A549 (cell line): ENCODE data around the gene SRSF10. TPM values are rescaled to one million over a fixed set of nuclear protein-coding genes. Genes with fewer than 3 reads are reported as not detected.
"Not testable (repeated sequence)": the region's sequence is repeated elsewhere in the genome, so short reads cannot be mapped to it uniquely, and the experiment has no call there.

ENCODE experiments used
- ATAC-seq, 2 experiments: fragments of 200-7000 bp in 1 of 2; fragments of >200 bp in 1 of 2; cut with Nextera tagmentation in 1 of 2; cut with Tn5 transposase in 1 of 2; 3 replicates each; pipeline versions ENCODE4 v1.8.0 to v1.9.1; 2018 to 2020; ENCODE audit warnings: mild to moderate bottlenecking in 1 of 2, moderate library complexity in 1 of 2
- CTCF ChIA-PET: fragments of 300-600 bp; sonication (Branson Sonifier 250); formaldehyde crosslinking; extraction: SDS; loops from one replicate; lab custom pipeline; 2021; ENCODE audit warnings: antibody characterized with exemption, inconsistent platforms; lab: Yijun Ruan, JAX
- POLR2A ChIA-PET: fragments of 350-600 bp; formaldehyde crosslinking; extraction: SDS; loops from one replicate; lab custom pipeline; 2021; ENCODE audit warnings: antibody characterized with exemption, inconsistent platforms; lab: Yijun Ruan, JAX
- DNase-seq, 2 experiments: peaks; one replicate each; pipeline versions ENCODE4 v3.0.0 to v3.0.0-alpha.2; 2011 to 2016; ENCODE audit warnings: low read depth in 1 of 2, low spot score in 1 of 2
- FAIRE-seq: peaks from 2 replicates; lab custom pipeline; 2011; peaks lifted over from hg19 to GRCh38; lab: Jason Lieb, UNC
- H3K27ac ChIP-seq, 2 experiments: fragments of >200 bp; sonication (Bioruptor Twin); formaldehyde crosslinking; 3 replicates each; pipeline ENCODE4 v1.5.1; 2016 to 2017
- H3K4me1 ChIP-seq: fragments of >200 bp; sonication (Bioruptor Twin); formaldehyde crosslinking; 3 replicates; pipeline ENCODE4 v1.6.1; 2016
- H3K4me2 ChIP-seq: fragments of >200 bp; sonication (Bioruptor Twin); formaldehyde crosslinking; 3 replicates; pipeline ENCODE4 v1.6.1; 2016
- H3K4me3 ChIP-seq: fragments of >200 bp; sonication (Bioruptor Twin); formaldehyde crosslinking; 3 replicates; pipeline ENCODE4 v1.5.1; 2016
- H3K9me3 ChIP-seq: fragments of >200 bp; sonication (Bioruptor Twin); formaldehyde crosslinking; 3 replicates; pipeline ENCODE4 v1.6.1; 2016
- BCL3 ChIP-seq: fragments of >200 bp; sonication (Bioruptor Twin); formaldehyde crosslinking; IDR thresholded peaks from 3 replicates; pipeline ENCODE4 v1.6.1; 2016
- CBX8 ChIP-seq: fragments of 200-600 bp; sonication (generic); IDR thresholded peaks from 2 replicates; pipeline ENCODE4 v1.6.1; 2016
- CEBPB ChIP-seq, 2 experiments: fragments of >200 bp in 1 of 2; sonication (Bioruptor Twin) in 1 of 2; formaldehyde crosslinking in 1 of 2; IDR thresholded peaks; 2 replicates each; pipeline ENCODE4 v1.6.1; 2012 to 2016
- CTCF ChIP-seq: fragments of >200 bp; sonication (Bioruptor Twin); formaldehyde crosslinking; IDR thresholded peaks from 3 replicates; pipeline ENCODE4 v1.5.1; 2016
- E2F6 ChIP-seq: IDR thresholded peaks from 2 replicates; pipeline ENCODE4 v1.6.1; 2012; ENCODE audit warnings: low read depth, borderline replicate concordance
- EHF ChIP-seq: fragments of 250-450 bp; sonication (Bioruptor Pico); IDR thresholded peaks from 2 replicates; pipeline ENCODE4 v1.5.0; 2020; ENCODE audit warnings: mild to moderate bottlenecking
- FOSB ChIP-seq: fragments of 250-450 bp; sonication (Bioruptor Pico); IDR thresholded peaks from 2 replicates; pipeline ENCODE4 v1.5.0; 2020; ENCODE audit warnings: mild to moderate bottlenecking, moderate library complexity
- FOXS1 ChIP-seq: fragments of 250-450 bp; sonication (Bioruptor Pico); IDR thresholded peaks from 2 replicates; pipeline ENCODE4 v1.5.0; 2020; ENCODE audit warnings: mild to moderate bottlenecking, moderate library complexity
- HOXB13 ChIP-seq: fragments of 250-450 bp; sonication (Bioruptor Pico); IDR thresholded peaks from 2 replicates; pipeline ENCODE4 v1.5.0; 2020; ENCODE audit warnings: low read depth, mild to moderate bottlenecking, moderate library complexity
- JUNB ChIP-seq: fragments of >200 bp; sonication (Bioruptor Twin); formaldehyde crosslinking; IDR thresholded peaks from 2 replicates; pipeline ENCODE4 v1.6.1; 2016
- KDM1A ChIP-seq: fragments of 200-600 bp; sonication (generic); IDR thresholded peaks from 2 replicates; pipeline ENCODE4 v1.6.1; 2016; ENCODE audit warnings: low read depth, mild to moderate bottlenecking
- MAFK ChIP-seq: fragments of 450-650 bp; IDR thresholded peaks from 2 replicates; pipeline ENCODE4 v1.6.1; 2014; ENCODE audit not compliant: partially characterized antibody
- PHF8 ChIP-seq: fragments of 200-600 bp; sonication (generic); IDR thresholded peaks from 2 replicates; pipeline ENCODE4 v1.6.1; 2016; ENCODE audit warnings: low read depth, mild to moderate bottlenecking, antibody characterized with exemption, moderate library complexity, borderline replicate concordance
- RAD21 ChIP-seq, 2 experiments: fragments of >200 bp in 1 of 2; sonication (Bioruptor Twin) in 1 of 2; formaldehyde crosslinking in 1 of 2; IDR thresholded peaks in 1 of 2; conservative IDR thresholded peaks in 1 of 2; 2 replicates in 1 of 2; 3 replicates in 1 of 2; pipeline ENCODE4 v1.6.1; 2012 to 2018; ENCODE audit warnings: inconsistent platforms in 1 of 2
- RARB ChIP-seq: fragments of 250-450 bp; sonication (Bioruptor Pico); IDR thresholded peaks from 2 replicates; pipeline ENCODE4 v1.8.0; 2021; ENCODE audit warnings: mild to moderate bottlenecking, moderate library complexity
- RCOR1 ChIP-seq: fragments of 150-350 bp; IDR thresholded peaks from 2 replicates; pipeline ENCODE4 v1.6.1; 2014; ENCODE audit warnings: antibody characterized with exemption, low read length, low read depth
- SREBF2 ChIP-seq: fragments of 450-650 bp; IDR thresholded peaks from 2 replicates; pipeline ENCODE4 v1.6.1; 2014; ENCODE audit warnings: mild to moderate bottlenecking, moderate library complexity
- TFCP2L1 ChIP-seq: fragments of 250-450 bp; sonication (Bioruptor Pico); IDR thresholded peaks from 2 replicates; pipeline ENCODE4 v1.5.0; 2021; ENCODE audit warnings: mild to moderate bottlenecking
- TP53 ChIP-seq: fragments of 250-450 bp; sonication (Bioruptor Pico); IDR thresholded peaks from 2 replicates; pipeline ENCODE4 v1.5.0; 2021; ENCODE audit warnings: mild to moderate bottlenecking, moderate library complexity
- ZFP36 ChIP-seq: fragments of 450-650 bp; IDR thresholded peaks from 2 replicates; pipeline ENCODE4 v1.6.1; 2014; ENCODE audit warnings: borderline replicate concordance; ENCODE audit not compliant: partially characterized antibody
- ZNF302 ChIP-seq: fragments of 250-450 bp; sonication (Bioruptor Pico); IDR thresholded peaks from 2 replicates; pipeline ENCODE4 v1.9.0; 2021; ENCODE audit warnings: inconsistent platforms, mild to moderate bottlenecking, moderate library complexity
- WGBS: methylation state at CpG from one replicate; pipeline ENCODE4 v1.1.6; 2017; ENCODE audit errors: missing lambda C conversion rate; 5-methylcytosine and 5-hydroxymethylcytosine counted together
- polyA plus RNA-seq, 4 experiments: library from polyadenylated mRNA; depleted of rRNA in 3 of 4; stranded (reverse); fragments of >200 nt; fragmentation: RNase III in 1 of 4; extraction: RNeasy Plus Mini Kit Qiagen cat#74134 plus additional on column Dnase treatment in 1 of 4; gene quantifications; 2 replicates in 3 of 4; 3 replicates in 1 of 4; pipeline ENCODE4 v1.2.3, GENCODE V29; 2011 to 2017

The SRSF10 gene
- polyA plus RNA-seq, 2 of the 4 experiments (the other 2 are of a cell fraction), result 141 to 180 TPM

GRCh38 chr1:23958040-23958809 is 21.9 kb downstream of the SRSF10 start:
- POLR2A ChIA-PET, result interaction anchor here (1.4 kb wide), 1 partner anchor 70 kb away, joined by 4 read pairs; no protein-coding TSS in a partner anchor
- ATAC-seq, CTCF ChIA-PET: not testable (repeated sequence)

GRCh38 chr1:23957096-23957495 is 23.0 kb downstream of the SRSF10 start:
- peak overlapping the region; percentile 52 to 100 for H3K27ac ChIP-seq
- 68% methylated on average over 7 of the region's 7 CpGs for WGBS
- ChIA-PET CTCF (interaction anchor here (1.0 to 1.3 kb wide), 3 partner anchors 41 to 71 kb away, joined by 3 to 6 read pairs (median 4); no protein-coding TSS in a partner anchor), POLR2A (no interaction called here)
- no peak overlapping the region for H3K4me2 ChIP-seq
- no peaks in the 10 kb centered on the region for H3K9me3 ChIP-seq
- ATAC-seq, result no peak
- FAIRE-seq, result no peak
- no peak overlapping the region for H3K4me3 ChIP-seq
- DNase-seq, result no peak
- no peak for TF ChIP-seq FOSB
- TF ChIP-seq RCOR1, result no peak
- TF ChIP-seq KDM1A, result no peak
- TF ChIP-seq CEBPB (IDR thresholded peaks at IDR 0.05), result no peak
- TF ChIP-seq BCL3, result no peak
- peaks cover 44% of the 10 kb centered on the region for H3K4me1 ChIP-seq

More at GRCh38 chr1:23958040-23958809, 21.9 kb downstream of the SRSF10 start:
- H3K4me1 ChIP-seq, result peaks cover 37% of the 10 kb centered on the region
- 88% methylated on average over 19 of the region's 19 CpGs for WGBS
- not testable (repeated sequence) for FAIRE-seq, DNase-seq, H3K9me3 ChIP-seq
- peak overlapping the region; percentile 92; the same call in 2 of the 3 replicates for H3K4me3 ChIP-seq
- H3K27ac ChIP-seq, result peak overlapping the region; percentile 97 to 100
- peak overlapping the region; percentile 91 for H3K4me2 ChIP-seq

GRCh38 chr1:23953020-23953419 is 27.1 kb downstream of the SRSF10 start:
- POLR2A ChIA-PET, result interaction anchor here (0.7 kb wide), 1 partner anchor 198 kb away, joined by 6 read pairs; no protein-coding TSS in a partner anchor
- peaks cover 45% of the 10 kb centered on the region for H3K4me1 ChIP-seq
- 33% methylated on average over 3 of the region's 3 CpGs for WGBS
- TF ChIP-seq E2F6 (no peak), CTCF (no peak), HOXB13 (CRISPR knock-in tag) (no peak), RCOR1 (no peak), EHF (CRISPR knock-in tag) (no peak), TP53 (CRISPR knock-in tag) (no peak), TFCP2L1 (CRISPR knock-in tag) (no peak), ZFP36 (no peak), FOSB (no peak), CBX8 (no peak), RARB (CRISPR knock-in tag) (no peak)
- TF ChIP-seq, all 56 proteins: peak for 0
- Histone ChIP-seq H3K9me3 (no peaks in the 10 kb centered on the region), H3K4me2 (peak overlapping the region; percentile 33), H3K27ac (peak overlapping the region; percentile 86 to 100), H3K4me3 (no peak overlapping the region)
- ATAC-seq, result peak in 1 of 2 experiments; percentile 23; a peak in 3 of 6 replicates
- FAIRE-seq, result no peak
- DNase-seq, result no peak
- CTCF ChIA-PET, result interaction anchor here (1.0 kb wide), 1 partner anchor 142 kb away, joined by 3 read pairs; no protein-coding TSS in a partner anchor

- Histone ChIP-seq H3K27ac (no peak overlapping the region), H3K4me3 (no peak overlapping the region), H3K4me2 (no peak overlapping the region), H3K4me1 (peaks cover 12% of the 10 kb centered on the region), H3K9me3 (peaks cover 14% of the 10 kb centered on the region)
- ChIA-PET POLR2A (no interaction called here), CTCF (no interaction called here)
- TF ChIP-seq SREBF2, result no peak
- TF ChIP-seq MAFK, result no peak
- no peak for TF ChIP-seq E2F6
- TF ChIP-seq RAD21 (conservative IDR thresholded peaks at IDR 0.05 in 1 of 2, IDR thresholded peaks at IDR 0.05 in 1 of 2), result no peak
- TF ChIP-seq JUNB, result no peak
- no peak for TF ChIP-seq PHF8
- TF ChIP-seq FOXS1, result no peak
- TF ChIP-seq ZNF302 (CRISPR knock-in tag), result no peak
- ATAC-seq (no peak), DNase-seq (no peak), FAIRE-seq (no peak)
These were observed 32.8 kb downstream of the SRSF10 start for GRCh38 chr1:23947366-23947765.
